ENCODE results near the gene DZIP1L. TPM values are rescaled to one million over a fixed set of nuclear protein-coding genes. Genes with fewer than 3 reads are reported as not detected.

The DZIP1L gene
- total and polyA plus RNA-seq, 2 donors (not counting 3 experiments of a cell fraction or from before 2014, with no cell fraction given): 3.0 to 17.9 TPM

DNA sequence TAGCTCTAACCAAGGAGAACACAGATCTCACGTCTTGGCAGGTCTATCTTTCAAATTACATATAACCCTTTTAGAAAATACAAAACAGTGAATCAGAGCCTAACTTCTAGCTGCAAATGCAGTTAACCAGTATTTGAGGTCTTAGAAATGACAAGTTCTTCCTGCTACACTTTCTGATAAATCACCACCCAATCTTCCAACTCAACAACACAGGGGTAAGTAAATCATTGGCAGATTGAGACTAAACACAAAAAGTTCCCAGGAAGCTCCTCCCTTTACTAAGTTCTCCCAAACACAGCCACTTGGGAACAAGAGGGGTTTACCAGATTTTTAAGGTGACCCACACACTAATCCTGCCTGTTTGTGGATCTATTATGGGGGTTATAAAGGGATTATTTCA is 16.8 kb upstream of the DZIP1L start, which contains the start of gene A4GNT:
A4GNT (minus strand) TSS at position 152 of the 400 bp plus-strand sequence. CDS start 1,134 bp downstream, outside the sequence.
- BruUV-seq (replicated peaks): no TSS peak
- H3K27me3 ChIP-seq (ENCODE audit: control insufficient read depth in 2 of 2, insufficient read depth in 2 of 2, low read length in 2 of 2): peaks cover 12 to 14% of the 10 kb centered on the region in 2 experiments
- H3K4me1 ChIP-seq (ENCODE audit: control insufficient read depth, extremely low read depth, insufficient read depth, low read length): no peaks in the 10 kb centered on the region
- no peak within 1 kb of the TSS for H3K4me2 ChIP-seq (ENCODE audit: insufficient read depth, low read length)
- intact Hi-C loops (cut with micrococcal nuclease): no loop called here
- no peaks in the 10 kb centered on the region for H3K9me1 ChIP-seq (replicated peaks; ENCODE audit: control insufficient read depth, extremely low read depth, insufficient read depth, low read length)
- H4K20me1 ChIP-seq (replicated peaks; ENCODE audit: control insufficient read depth, extremely low read depth, insufficient read depth, low read length): no peaks in the 10 kb centered on the region
- dilution Hi-C loops (cut with MboI; ENCODE audit: extremely low pct_ligation_motif_present, low sequenced_read_pairs): no loop called here
- ChIA-PET CTCF (interaction anchor here (1.2 to 3.4 kb wide), 2 partner anchors 14 to 30 kb away, joined by 3 to 15 read pairs; no protein-coding TSS in a partner anchor), POLR2A (no interaction called here)
- H3K9me3 ChIP-seq (replicated peaks; ENCODE audit: control insufficient read depth, insufficient read depth, low read length): no peaks in the 10 kb centered on the region
- no peak within 1 kb of the TSS for H3K4me3 ChIP-seq (replicated peaks in 1 of 3; ENCODE audit: insufficient read depth in 1 of 3, low read depth in 1 of 3, low read length in 3 of 3)
- H3K79me2 ChIP-seq (ENCODE audit: control insufficient read depth, insufficient read depth, low read length): no peaks in the 10 kb centered on the region
- no peak within 1 kb of the TSS for H3K9ac ChIP-seq (replicated peaks; ENCODE audit: extremely low read depth, insufficient read depth, low read length)
- no peak for FAIRE-seq
- no peak within 1 kb of the TSS for H2AFZ ChIP-seq (ENCODE audit: low read depth, low read length)
- no peak for DNase-seq (ENCODE audit: low read depth, low spot score)
- no peak within 1 kb of the TSS for H3K27ac ChIP-seq (ENCODE audit: insufficient read depth, low read depth, low read length)
- TF ChIP-seq CTCF (IDR thresholded peaks at IDR 0.05; ENCODE audit: extremely low read depth in 1 of 2, insufficient read depth in 1 of 2, low read depth in 1 of 2, low read length in 2 of 2): no peak
- TF ChIP-seq, protein P1, sequence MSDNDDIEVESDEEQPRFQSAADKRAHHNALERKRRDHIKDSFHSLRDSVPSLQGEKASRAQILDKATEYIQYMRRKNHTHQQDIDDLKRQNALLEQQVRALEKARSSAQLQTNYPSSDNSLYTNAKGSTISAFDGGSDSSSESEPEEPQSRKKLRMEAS (IDR thresholded peaks at IDR 0.05; ENCODE audit: insufficient read depth, insufficient read length): no peak
- TF ChIP-seq MYC (IDR thresholded peaks at IDR 0.05; ENCODE audit: low read depth, low read length): no peak
- H3K36me3 ChIP-seq (ENCODE audit: control insufficient read depth in 2 of 2, extremely low read depth in 1 of 2, insufficient read depth in 2 of 2, low read length in 2 of 2): no peaks in the 10 kb centered on the region

- ChIA-PET CTCF (interaction anchor here (1.0 to 2.2 kb wide), 5 partner anchors 8 to 142 kb away, joined by 3 to 9 read pairs (median 3); no protein-coding TSS in a partner anchor), POLR2A (interaction anchor here (0.6 kb wide), 1 partner anchor 825 kb away, joined by 11 read pairs; no protein-coding TSS in a partner anchor)
- Histone ChIP-seq H4K20me1 (replicated peaks; ENCODE audit: control insufficient read depth, extremely low read depth, insufficient read depth, low read length) (no peaks in the 10 kb centered on the region), H3K36me3 (ENCODE audit: control insufficient read depth in 2 of 2, extremely low read depth in 1 of 2, insufficient read depth in 2 of 2, low read length in 2 of 2) (no peaks in the 10 kb centered on the region), H3K9me1 (replicated peaks; ENCODE audit: control insufficient read depth, extremely low read depth, insufficient read depth, low read length) (no peaks in the 10 kb centered on the region), H3K27me3 (ENCODE audit: control insufficient read depth in 2 of 2, insufficient read depth in 2 of 2, low read length in 2 of 2) (peaks cover 5 to 11% of the 10 kb centered on the region in 2 experiments), H3K4me3 (replicated peaks in 1 of 3; ENCODE audit: insufficient read depth in 1 of 3, low read depth in 1 of 3, low read length in 3 of 3) (no peak overlapping the region), H3K4me2 (ENCODE audit: insufficient read depth, low read length) (no peak overlapping the region), H3K4me1 (ENCODE audit: control insufficient read depth, extremely low read depth, insufficient read depth, low read length) (no peaks in the 10 kb centered on the region), H2AFZ (ENCODE audit: low read depth, low read length) (no peak overlapping the region), H3K79me2 (ENCODE audit: control insufficient read depth, insufficient read depth, low read length) (no peaks in the 10 kb centered on the region), H3K9me3 (replicated peaks; ENCODE audit: control insufficient read depth, insufficient read depth, low read length) (no peaks in the 10 kb centered on the region), H3K27ac (ENCODE audit: insufficient read depth, low read depth, low read length) (no peak overlapping the region), H3K9ac (replicated peaks; ENCODE audit: extremely low read depth, insufficient read depth, low read length) (no peak overlapping the region)
- no peak for TF ChIP-seq MYC (IDR thresholded peaks at IDR 0.05; ENCODE audit: low read depth, low read length)
- no peak for TF ChIP-seq POLR2AphosphoS5 (IDR thresholded peaks at IDR 0.05; ENCODE audit: insufficient read depth, low read depth, low read length)
- no peak for TF ChIP-seq EZH2 (IDR thresholded peaks at IDR 0.05; ENCODE audit: borderline replicate concordance, low read depth, low read length, severe bottlenecking)
- TF ChIP-seq JUN (IDR thresholded peaks at IDR 0.05; ENCODE audit: borderline replicate concordance, insufficient read depth, insufficient read length, low read depth): no peak
- TF ChIP-seq, protein P1 (IDR thresholded peaks at IDR 0.05; ENCODE audit: insufficient read depth, insufficient read length): no peak
- TF ChIP-seq CTCF (IDR thresholded peaks at IDR 0.05; ENCODE audit: extremely low read depth in 1 of 2, insufficient read depth in 1 of 2, low read depth in 1 of 2, low read length in 2 of 2): no peak
- TF ChIP-seq POLR2A (IDR thresholded peaks at IDR 0.05; ENCODE audit: low read depth, low read length): no peak
- dilution Hi-C loops (cut with MboI; ENCODE audit: extremely low pct_ligation_motif_present, low sequenced_read_pairs): no loop called here
- intact Hi-C loops (cut with micrococcal nuclease): no loop called here
- DNase-seq (ENCODE audit: low read depth, low spot score) (no peak), FAIRE-seq (no peak)
- BruUV-seq (replicated peaks): no TSS peak
Observed at GRCh38 chr3:138127636-138128365, 12.4 kb upstream of the DZIP1L start.

Measured in endothelial cell of umbilical vein (primary cell).